Epithelial cell of proximal tubule (primary cell): ENCODE data around the gene FRS3. TPM values are rescaled to one million over a fixed set of nuclear protein-coding genes. Genes with fewer than 3 reads are reported as not detected.

ENCODE experiments used
- DNase-seq: peaks from one replicate; pipeline ENCODE4 v3.0.0-alpha.2; 2011; ENCODE audit warnings: low read depth
- H3K4me3 ChIP-seq: 2 replicates; pipeline ENCODE4 v1.5.1; 2011; ENCODE audit warnings: low read depth, mild to moderate bottlenecking, low read length
- total RNA-seq: library from RNA; depleted of rRNA; stranded (reverse); fragments of >200 nt; gene quantifications from 2 replicates; pipeline ENCODE4 v1.2.3, GENCODE V29; 2015
- TF ChIP-seq, protein P1 (sequence below): conservative IDR thresholded peaks from 2 replicates; pipeline ENCODE4 v1.5.1; 2012; ENCODE audit warnings: low read depth, mild to moderate bottlenecking, low read length

The FRS3 gene
- total RNA-seq, 1 donor from 2014 or later: 6.1 TPM

- TF ChIP-seq, protein P1, sequence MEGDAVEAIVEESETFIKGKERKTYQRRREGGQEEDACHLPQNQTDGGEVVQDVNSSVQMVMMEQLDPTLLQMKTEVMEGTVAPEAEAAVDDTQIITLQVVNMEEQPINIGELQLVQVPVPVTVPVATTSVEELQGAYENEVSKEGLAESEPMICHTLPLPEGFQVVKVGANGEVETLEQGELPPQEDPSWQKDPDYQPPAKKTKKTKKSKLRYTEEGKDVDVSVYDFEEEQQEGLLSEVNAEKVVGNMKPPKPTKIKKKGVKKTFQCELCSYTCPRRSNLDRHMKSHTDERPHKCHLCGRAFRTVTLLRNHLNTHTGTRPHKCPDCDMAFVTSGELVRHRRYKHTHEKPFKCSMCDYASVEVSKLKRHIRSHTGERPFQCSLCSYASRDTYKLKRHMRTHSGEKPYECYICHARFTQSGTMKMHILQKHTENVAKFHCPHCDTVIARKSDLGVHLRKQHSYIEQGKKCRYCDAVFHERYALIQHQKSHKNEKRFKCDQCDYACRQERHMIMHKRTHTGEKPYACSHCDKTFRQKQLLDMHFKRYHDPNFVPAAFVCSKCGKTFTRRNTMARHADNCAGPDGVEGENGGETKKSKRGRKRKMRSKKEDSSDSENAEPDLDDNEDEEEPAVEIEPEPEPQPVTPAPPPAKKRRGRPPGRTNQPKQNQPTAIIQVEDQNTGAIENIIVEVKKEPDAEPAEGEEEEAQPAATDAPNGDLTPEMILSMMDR: no peak
- no peak overlapping the region for H3K4me3 ChIP-seq
- DNase-seq: no peak
These were observed 31.6 kb downstream of the FRS3 start for GRCh38 chr6:41748102-41748477.

DNA sequence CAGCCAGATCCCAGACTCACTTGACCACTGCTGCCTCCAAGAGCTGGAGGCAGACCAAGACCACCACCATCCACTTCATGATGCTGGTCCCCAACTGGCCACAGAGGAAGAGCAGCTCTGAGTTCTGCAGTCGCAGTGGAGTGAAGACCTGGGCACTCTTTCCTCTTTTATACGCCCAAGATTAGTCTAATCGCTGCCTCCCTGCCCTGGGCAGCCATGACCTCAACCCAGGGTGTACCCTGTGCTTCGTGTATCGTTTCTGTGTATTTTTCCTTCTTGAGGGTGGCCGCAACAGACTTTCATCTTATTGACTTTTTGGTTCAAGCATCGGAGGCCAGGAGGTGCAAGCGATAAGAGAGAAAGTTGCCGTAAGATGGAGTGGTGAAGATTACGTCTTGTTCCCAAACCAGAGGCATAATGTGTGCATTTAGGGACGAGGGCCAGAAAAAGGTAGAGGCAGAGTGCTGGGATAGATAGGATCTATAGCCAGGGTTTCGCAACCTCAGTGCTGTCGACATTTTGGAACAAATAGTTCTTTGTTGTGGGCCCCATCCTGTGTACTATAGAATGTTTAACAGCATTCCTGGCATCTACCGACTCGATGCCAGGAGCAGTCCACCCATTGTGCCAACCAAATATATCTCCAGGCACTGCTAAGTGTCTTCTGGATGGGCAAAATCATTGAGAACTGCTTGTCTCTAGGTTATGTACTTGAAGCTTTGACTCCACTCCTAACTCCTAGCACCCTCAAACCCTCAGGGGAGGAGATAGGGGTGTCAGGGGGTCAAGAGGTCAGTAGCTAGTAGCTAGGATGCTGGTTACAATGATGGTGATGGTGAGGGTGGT lies 32.2 kb downstream of the FRS3 start, which contains the start of gene PGC:
Gene PGC, minus strand, starts transcription at position 142 of the 846 bp plus-strand sequence. Its CDS starts 63 bp downstream, at position 79.
- no peak within 1 kb of the TSS for H3K4me3 ChIP-seq
- DNase-seq: no peak
- TF ChIP-seq, protein P1: no peak

- TF ChIP-seq, protein P1: no peak
- no peak overlapping the region for H3K4me3 ChIP-seq
- DNase-seq: no peak
These were observed 33.6 kb downstream of the FRS3 start for GRCh38 chr6:41746107-41746506.

GRCh38 chr6:41744236-41744787 lies 35.4 kb downstream of the FRS3 start:
- no peak overlapping the region for H3K4me3 ChIP-seq
- TF ChIP-seq, protein P1: no peak
- DNase-seq: no peak

DNA sequence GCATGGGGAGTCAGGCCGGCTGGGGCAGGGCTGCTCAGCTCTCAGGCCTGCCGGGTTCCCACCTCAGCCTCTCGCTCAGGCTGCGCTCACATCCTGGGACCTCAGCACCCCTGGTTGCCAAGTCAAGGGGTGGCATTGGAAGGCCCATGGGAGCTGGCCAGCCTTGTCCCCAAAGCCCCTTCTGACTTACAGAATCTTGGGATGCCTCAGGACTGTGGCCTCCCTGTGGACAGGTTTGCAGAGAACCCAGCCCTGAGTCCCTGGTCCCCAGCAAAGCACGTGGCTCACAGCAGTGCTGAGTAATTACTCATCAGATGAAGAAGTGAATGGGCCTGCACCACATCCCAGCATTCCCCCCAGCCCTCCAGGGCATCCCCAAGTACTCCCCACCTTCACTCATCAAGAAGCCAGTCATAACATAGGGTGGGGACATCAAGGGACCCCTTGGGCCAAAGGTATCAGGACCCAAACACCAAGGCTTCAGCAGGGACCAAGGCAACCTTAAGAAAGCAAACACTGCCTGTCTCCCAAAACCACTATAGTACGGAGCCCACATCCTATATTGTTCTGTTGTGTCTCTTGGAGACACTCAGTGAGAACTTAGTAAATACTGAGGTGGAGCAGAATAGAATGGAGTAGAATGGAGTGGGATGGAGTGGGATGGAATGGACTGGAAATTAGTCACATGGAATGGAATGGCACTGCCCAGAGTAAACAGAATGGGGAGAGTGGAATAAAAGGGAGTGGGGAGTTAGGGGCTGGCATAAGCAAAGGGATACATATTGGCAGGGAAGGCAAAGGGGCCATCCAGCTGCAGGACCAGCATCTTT lies 36.1 kb downstream of the FRS3 start:
- TF ChIP-seq, protein P1: no peak
- H3K4me3 ChIP-seq: no peak overlapping the region
- no peak for DNase-seq

DNA sequence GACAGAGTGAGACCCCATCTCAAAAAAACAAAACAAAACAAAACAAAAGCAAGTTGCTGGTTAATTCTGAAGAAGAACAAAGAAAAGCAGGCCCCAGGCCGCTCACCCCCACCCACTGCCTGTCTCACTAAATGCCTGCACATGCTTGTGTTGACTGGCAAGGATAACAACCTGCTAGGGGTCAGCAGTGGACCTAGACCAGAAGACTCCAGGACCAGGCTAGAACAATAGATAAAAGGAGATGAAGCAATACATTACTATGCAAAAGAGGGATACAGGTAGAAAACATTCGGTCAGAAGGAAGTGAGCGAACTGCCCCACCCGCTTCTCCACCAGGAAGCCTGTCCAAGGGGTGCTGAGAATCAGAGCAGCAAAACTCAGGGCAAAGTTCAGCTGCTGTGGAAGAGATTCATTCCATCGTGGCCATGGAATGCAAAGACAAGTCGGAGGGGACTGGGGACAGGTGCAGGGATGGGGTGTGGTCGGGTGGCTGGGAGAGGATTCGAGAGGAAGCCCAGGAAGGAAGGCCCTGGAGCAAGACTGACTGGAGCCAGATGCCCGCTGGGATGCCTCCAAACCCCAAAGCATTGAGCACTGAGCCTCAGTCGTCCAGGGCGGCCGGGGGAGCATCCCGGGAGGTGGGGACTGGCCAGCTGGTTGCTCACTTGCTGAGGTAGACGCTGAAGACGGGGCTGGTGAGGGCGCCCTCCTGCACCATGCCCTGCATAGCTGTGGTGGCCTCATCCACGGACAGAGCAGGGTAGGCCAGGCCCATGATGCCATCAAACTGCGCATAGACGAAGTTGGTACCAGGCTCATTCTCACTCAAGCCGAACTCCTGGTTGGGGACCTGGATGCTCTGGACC lies 37.8 kb downstream of the FRS3 start:
- no peak overlapping the region for H3K4me3 ChIP-seq
- DNase-seq: no peak
- TF ChIP-seq, protein P1: no peak
